Non-pigmented ciliary epithelial cell (primary cell): ENCODE measurements around the gene TAS2R39.
"Not testable (repeated sequence)": the region's sequence is repeated elsewhere in the genome, so short reads cannot be mapped to it uniquely, and the experiment has no call there.

ENCODE experiments used
- DNase-seq: peaks from one replicate; pipeline ENCODE4 v3.0.0-alpha.2; 2010; ENCODE audit warnings: low read depth

The TAS2R39 gene

DNA sequence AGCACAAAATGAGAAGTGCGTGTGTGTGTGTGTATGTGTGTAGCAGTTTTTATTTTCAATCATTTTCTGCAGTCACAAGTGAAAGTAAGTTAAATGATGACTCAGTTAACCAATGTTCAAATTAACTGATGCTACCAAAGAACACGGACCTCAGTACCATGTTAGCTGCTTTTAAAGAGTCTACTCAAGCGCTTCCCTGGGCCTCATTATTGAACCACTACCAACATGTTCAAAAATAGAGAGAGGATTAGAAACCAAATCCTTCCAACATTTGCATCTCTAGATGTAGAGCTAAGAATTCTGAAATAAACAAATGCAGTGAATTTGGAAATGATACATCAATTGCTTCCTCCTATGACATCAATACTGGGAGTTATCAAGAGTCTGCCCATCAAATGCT, at the start of gene TAS2R39:
TSS of gene TAS2R39 (plus strand) at position 396 of the 400 bp plus-strand sequence. CDS start at position 396, 0 bp downstream.
- no peak for DNase-seq

DNA sequence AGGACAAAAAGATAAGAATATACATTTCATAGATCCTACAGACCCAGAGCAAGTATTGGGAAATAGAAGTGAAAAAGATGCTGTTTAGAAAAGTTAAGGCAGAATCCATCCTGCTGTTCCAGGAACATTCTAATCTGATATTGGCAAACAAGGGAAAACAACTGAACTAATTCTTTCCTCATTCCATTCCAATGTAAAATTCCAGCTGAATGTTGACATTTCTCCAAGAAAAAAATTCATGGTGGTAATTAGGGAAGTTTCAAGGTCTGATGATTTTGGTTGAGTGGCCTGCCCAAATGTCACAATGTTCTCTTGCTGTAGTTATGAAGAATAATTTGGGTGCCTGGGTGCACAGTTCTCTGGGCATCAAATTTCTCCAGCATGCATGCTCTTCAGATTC, 36.1 kb upstream of the TAS2R39 start:
- no peak for DNase-seq

DNA sequence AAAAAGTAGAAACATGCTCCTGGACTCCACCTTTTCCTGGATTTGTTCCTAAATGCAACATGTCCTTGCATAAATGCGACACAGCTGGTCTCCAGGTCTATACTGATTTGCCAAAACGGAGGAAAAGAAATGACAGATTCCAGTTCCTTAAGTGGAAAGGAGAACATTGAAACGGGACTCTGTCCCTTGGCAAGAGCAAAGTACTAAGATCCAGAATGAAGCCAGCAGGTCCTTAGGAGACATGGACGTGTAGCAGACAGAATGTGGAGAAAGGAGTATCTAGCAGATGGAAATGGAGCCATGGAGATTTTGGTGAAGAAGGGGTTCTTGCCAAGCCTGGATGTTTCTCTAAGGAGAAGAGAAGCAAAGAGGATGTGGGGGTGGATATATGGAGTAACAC, 35.2 kb upstream of the TAS2R39 start:
- no peak for DNase-seq

DNA sequence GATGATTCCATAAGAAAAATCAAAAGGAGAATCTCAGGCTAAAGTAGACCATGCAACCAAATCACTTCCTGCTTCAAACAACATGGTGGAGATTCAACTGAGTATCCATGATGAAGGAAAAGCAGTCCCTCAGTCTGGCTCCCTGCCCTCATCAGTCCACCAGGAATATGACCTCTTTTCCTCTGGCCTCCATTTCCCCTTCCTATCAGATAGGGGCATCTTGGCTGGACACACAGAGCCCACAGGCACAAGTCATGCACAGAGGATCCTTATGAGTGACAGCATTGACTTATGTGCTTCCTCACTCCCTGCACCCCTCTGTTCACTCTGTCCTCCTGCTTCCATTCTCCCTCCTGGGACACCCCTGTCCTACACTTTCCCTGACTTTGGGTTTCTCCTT, 34.6 kb upstream of the TAS2R39 start:
- no peak for DNase-seq

DNA sequence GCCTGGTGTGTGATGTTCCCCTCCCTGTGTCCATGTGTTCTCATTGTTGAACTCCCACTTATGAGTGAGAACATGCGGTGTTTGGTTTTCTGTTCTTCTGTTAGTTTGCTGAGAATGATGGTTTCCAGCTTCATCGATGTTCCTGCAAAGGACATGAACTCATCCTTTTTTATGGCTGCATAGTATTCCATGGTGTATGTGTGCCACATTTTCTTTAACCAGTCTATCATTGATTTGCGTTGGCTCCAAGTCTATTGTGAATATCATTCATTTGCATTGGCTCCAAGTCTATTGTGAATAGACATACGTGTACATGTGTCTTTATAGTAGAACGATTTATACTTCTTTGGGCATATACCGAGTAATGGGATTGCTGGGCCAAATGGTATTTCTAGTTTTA, 32.5 kb upstream of the TAS2R39 start:
- not testable (repeated sequence) for DNase-seq

DNA sequence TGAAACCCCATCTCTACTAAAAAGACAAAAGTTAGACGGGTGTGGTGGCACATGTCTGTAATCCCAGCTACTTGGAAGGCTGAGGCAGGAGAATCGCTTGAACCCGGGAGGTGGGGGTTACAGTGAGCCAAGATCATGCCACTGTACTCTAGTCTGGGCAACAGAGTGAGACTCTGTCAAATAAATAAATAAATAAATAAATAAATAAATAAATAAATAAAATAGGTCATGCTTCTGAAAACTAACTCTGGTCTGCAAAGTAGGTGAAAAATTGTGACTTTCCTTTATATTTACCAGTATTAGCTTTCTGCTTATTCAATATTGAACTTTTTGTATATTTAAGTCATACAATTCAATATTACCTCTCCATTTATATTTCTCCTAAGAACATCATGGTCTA, 24.6 kb upstream of the TAS2R39 start:
- DNase-seq, result not testable (repeated sequence)

DNA sequence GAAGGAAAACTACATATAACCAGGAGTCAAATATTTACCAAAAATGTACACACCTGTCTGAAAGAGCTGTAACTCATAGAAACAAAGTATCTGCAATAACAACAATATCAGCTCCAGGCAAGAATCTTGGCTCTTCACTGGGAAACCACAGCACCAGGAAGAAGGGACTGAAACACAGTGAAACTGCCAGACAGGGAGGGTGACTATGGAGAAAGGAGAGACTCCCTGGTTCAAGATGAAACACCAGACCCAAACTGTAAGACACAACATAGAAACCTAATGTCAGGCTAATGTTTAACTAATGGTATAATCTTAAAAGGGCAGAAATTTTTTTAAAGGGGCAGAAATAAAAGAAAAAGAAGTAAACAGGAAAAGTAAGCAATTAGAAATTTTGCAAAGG, 11.5 kb upstream of the TAS2R39 start:
- no peak for DNase-seq

DNA sequence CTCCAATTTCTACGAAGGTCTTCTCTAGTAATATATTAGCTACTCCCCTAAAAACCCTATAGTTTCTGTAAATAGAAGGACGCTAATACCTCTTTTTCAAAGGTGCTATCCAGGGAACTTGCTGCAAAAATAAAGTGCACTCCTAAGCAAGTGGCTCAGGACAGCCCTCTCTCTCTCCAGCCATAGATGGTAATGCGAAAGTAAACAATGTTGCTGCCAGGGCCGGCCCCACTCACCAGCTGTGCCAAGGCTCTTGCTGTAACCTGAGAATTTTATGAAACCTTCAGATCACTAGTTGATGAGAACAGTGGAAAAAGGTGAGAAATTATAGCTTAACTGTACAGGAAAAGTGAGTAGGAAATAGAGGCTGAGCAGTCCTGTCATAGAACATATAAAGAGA, 10.9 kb upstream of the TAS2R39 start:
- no peak for DNase-seq

DNA sequence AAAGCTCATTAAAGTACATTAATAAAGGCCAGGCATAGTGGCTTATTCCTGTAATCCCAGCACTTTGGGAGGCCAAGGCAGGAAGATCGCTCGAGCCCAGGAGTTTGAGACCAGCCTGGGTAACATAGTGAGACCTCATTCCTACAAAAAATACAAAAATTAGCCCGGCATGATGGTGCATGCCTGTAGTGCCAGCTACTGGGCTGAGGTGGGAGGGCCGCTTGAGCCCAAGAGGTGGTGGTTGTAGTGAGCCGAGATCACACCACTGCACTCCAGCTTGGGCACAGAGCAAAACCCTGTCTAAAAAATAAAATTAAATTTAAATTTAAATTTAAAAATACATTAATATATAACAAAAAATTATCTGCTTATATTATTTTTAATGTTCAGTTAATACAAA, 7.1 kb upstream of the TAS2R39 start:
- no peak for DNase-seq

DNA sequence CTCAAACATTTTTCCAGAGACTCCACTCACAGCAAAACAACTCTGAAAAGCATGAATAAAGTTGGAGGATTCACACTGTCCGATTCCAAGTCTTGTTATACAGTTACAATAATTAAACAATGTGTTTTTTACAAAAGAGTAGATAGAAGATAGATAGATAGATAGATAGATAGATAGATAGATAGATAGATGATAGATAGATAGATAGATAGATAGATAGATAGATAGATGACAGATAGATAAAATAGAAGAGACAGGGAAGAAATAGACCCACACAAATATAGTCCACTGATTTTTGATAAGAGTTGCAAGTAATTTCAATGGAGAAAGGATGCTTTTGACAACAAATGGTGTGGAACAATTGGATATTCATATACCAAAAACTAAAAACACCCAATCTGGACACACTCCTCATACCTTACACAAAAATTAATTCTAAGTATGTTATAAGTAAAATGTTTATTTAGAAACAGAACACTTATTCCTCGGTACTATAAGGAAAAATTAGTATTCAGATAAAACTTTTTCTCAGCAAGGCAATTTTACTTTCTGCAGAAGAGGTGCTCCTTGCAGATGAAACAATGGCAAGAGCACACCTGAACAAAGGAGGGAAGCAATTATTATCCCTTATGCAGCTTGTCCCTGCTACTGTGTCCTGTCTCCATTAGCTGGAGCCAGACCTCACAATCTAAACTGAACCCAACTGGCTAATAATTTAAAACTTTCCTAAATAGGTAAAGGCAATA, 5.7 kb upstream of the TAS2R39 start:
- DNase-seq, result no peak

DNA sequence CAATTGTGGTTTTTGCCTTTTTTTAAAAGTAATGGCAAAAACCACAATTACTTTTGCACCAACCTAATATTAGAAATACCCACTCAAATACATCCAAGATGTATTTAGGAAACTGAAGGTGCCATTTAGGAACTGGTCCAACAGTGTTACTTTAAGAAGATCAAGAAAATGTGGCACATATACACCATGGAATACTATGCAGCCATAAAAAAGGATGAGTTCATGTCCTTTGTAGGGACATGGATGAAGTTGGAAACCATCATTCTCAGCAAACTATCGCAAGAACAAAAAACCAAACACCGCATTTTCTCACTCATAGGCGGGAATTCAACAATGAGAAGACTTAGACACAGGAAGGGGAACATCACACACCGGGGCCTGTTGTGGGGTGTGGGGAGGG, 2.4 kb upstream of the TAS2R39 start:
- DNase-seq, result not testable (repeated sequence)

DNA sequence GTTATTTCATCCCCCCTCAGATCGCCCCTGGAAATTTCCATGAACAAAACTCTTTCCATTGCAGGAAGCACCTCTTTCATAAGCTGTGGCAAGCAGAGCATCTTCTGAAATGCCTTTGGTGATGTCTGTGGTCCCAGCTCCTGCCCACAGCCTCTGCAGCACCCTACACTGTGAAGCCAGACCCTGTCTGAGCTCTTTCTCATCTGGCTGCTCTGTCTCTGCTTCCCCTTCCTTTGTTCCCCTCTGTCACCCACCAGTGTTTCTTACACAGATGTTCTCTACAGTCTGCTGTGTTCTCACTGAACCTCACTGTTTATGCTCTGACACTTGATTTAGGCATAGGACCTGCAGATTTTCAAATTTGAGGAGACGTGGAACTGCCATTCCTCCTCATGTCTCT, 1.9 kb upstream of the TAS2R39 start:
- no peak for DNase-seq

DNA sequence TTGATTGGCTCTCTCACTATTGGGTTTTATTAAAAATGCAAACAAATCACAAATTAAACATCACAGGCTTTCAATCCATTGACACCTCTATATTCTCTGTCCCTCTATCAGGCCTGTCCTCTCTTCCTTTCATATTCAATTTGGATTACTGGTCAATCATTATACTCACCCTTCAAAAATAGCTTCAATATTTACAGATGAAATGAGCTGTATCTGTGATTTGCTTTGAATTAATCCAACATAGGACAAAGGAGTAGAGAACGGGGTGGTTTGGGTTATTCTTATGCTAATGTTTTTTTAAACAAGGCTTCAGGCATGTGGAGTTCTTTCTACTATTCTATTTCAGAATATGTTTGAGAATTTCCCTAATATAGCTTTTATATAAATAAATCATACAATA, 2.3 kb downstream of the TAS2R39 start:
- no peak for DNase-seq

DNA sequence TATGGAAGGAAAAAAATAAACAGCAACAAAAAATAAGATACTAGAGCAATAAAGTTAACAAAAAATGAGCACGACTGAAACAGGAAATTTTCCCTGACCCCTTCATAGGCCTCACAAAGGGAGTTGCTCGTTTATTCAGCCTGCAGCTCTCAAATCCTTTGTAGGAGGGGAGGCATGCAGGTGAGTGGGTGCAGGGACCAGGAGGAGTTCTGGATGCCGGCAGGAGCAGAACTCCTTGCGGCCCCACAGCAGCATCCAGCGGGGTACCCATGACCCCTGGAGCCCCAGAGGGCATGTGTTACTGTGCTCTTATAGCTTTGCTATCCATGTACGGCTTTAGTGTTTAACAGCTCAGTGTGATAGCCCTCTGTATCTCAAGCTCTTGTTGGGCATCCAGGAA, 5.8 kb downstream of the TAS2R39 start:
- no peak for DNase-seq

DNA sequence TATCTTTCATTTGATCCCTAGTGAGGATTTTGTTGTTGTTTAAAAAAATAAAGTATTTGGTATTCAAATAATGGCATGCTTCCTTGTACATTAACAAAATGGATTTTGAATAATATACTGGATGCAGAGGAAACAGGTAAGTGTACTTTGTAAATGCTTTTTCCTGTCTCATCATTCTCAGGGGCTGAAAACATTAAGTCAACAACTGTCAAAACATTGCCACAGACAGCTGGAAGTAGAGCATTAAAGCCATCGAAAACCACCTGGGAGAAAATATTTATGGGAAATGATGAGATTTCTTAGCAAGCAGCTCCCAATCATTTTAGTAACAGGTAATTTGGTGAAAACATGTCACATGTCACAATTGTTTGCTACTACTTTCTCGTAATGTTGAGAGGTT, 10.7 kb downstream of the TAS2R39 start:
- DNase-seq, result no peak

DNA sequence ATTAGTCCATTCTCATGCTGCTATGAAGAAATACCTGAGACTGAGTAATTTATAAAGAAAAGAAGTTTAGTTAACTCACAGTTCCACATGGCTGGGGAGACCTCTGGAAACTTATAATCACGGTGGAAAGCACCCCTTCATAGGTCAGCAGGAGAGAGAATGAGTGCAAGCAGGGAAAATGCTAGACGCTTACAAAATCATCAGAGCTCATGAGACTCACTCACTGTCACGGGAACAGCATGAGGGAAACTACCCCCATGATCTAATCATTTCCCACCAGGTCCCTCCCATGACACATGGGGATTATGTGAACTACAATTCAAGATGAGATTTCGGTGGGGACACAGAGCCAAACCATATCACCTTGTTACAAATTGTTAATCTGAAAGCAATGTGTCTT, 15.8 kb downstream of the TAS2R39 start:
- no peak for DNase-seq

DNA sequence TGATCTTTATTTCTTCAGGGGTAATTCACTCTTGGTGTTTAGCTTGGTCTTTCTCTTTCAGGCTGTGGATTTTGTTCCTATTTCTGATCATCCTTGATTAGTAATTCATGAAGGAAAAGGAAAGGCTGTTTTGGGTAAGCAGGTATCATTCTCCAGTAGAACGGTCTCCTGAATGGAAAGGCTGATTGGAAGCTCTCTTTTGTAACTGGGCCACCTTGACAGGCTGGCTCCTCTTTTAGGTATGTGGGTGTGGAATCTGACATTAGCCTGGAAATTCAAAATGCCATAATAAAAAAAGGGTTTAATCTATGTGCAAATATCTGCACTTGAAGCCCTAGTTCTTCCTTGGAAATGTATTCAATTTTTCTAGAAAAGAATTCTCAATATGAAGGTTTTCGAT, 18.9 kb downstream of the TAS2R39 start:
- DNase-seq, result no peak

DNA sequence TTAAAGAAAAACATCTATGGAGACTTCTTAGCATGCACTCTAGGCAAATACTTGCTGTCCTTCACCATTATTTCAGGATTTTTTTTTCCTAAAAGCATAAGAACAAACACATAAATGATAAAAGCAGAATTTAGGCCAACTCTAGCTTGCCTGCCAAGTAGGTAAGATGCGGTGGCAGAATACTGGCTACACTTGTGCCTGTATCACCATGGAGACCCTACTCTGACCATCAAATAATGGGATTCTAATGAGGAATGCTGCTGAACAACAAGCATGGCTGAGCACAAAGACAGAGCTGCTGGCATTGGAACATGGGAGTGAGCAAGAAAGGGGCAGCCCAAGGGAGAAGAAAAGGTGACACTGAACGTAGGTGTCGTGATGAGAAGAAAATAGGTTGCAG, 20.2 kb downstream of the TAS2R39 start:
- no peak for DNase-seq

DNA sequence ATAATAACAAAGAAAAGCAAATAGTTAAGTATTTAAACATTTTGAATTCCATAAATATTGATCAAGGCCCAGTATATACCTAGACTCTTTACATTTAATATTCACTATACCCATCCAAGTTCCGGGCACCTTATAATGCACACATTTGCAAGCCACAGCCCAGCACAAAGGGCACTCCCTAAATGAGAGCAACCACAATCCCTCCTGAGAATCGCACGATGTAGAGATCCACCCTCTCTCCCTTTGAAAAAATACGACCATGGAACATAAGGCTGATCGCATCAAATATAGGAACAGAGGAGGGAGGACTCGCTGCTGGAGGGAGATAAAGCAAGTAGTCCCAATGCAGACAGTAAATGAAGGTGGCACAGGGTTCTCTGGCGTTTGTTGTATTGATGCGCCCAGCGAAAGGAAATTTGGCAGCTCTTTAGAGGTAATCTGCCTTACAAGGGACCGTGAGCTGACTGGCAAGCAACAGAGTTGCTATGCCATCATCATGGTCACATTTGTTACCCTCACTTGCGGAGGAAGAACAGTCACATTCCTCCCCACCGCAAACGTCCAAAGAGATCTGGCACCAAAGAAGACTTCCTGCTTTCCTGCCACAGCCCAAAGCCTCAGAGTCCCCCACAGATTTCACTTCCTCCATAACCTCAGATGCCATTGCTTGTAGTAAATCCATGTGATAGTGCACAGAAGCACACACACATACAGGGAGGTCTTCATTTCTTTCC, 22.5 kb downstream of the TAS2R39 start:
- no peak for DNase-seq

DNA sequence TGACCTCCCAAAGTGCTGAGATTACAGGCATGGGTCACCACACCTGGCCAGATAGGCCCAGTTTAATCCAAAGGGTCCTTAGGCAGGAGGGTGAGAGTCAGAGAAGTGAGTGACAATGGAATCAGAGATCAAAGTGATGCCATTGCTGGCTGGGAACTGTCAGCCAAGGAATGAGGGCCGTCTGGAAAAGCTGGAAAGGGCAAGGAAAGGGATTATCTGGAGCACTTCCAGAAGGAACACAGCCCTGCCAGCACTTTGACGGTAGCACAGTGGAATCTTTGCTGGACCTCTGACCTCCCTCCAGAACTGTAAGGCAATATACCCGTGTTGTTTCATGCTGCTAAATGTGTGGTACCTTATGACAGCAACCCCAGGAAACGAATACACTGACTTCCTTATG, 27.3 kb downstream of the TAS2R39 start:
- no peak for DNase-seq

DNA sequence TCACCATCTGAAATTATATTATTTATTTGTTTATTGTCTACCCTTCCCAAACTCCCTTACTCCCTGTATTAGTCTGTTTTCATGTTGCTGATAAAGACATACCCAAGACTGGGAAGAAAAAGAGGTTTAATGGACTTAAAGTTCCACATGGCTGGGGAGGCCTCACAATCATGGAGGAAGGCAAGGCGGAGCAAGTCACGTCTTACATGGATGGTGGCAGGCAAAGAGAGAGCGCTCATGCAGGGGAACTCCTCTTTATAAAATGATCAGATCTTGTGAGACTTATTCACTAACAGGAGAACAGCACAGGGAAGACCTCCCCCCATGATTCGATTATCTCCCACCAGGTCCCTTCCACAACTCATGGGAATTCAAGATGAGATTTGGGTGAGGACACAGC, 30.3 kb downstream of the TAS2R39 start:
- not testable (repeated sequence) for DNase-seq

DNA sequence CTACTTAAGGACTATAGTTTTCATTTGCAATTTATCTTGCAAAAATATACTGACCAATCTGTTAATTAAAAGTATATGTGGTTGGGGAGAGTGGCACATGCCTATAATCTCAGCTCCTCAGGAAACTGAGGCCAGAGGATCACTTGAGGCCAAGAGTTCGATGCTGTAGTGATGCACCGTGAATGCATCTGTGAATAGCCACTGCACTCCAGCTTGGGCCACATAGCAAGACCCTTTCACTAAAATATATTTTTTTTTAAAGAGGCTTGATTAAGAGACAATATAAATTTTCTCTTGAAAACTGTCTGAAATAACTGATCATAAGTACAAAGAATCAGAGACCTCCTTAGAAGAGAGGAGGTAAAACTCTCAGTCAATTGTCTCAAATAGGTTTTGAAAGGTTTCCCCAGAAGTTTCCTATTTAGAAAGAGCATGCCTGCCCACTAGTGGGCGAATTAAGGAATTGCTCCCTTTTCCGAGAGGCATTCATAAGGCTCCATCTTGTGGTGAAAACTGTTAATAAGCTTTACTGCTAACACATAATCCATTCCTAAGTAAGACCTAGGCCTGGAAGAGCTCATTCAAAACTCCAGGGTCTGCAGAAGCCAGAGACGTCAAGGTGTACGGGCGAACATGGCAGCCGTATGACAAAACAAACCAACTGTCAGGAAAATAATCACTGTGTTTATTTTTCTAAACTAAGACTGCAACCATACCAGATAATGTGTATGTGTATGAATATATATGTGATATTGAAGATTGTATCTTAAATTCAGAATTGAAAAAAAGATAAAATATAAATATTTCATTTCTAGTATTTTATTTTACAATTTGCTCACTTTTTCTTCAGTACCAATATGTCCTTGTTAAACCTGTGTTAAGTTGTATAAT, 31.8 kb downstream of the TAS2R39 start:
- DNase-seq, result peak; percentile 55

DNA sequence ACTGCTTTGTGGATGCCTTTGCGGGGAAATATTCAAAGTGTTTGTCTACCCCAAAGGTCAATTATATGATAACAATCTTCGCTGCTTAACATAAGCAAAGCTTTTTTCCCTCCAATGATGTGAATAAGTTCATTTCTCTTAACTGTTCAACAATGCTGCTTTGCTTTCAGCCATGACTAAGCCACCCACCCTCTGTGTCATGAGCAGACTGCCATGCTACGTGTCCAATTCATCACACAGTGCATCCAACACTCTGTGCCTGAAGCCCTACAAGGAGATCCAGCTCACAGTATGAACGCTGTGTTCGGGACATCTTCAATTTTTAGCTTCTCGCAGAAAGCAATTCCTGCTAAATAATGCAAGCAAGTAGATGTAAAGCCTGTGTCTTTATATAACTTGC, 32.9 kb downstream of the TAS2R39 start:
- DNase-seq, result peak; percentile 24
